GM23338 (cell line): ENCODE data around the gene PRSS27.
"Not testable (repeated sequence)": the region's sequence is repeated elsewhere in the genome, so short reads cannot be mapped to it uniquely, and the experiment has no call there.

Experiments used
- CREB1 ChIP-seq: fragments of 250-450 bp; sonication (Bioruptor Pico); IDR thresholded peaks from 2 replicates; pipeline ENCODE4 v1.5.0; 2020; ENCODE audit warnings: low read depth, mild to moderate bottlenecking, moderate library complexity
- CTCF ChIP-seq, 2 experiments: fragments of 200-600 bp in 1 of 2; sonication (generic) in 1 of 2; conservative IDR thresholded peaks; 2 replicates each; pipeline versions ENCODE4 v1.5.1 to v1.6.1; 2016 to 2017; ENCODE audit warnings: antibody characterized with exemption in 2 of 2, low read depth in 2 of 2, mild to moderate bottlenecking in 2 of 2, moderate library complexity in 1 of 2
- EZH2 ChIP-seq: fragments of 200-600 bp; sonication (generic); IDR thresholded peaks from one replicate; pipeline ENCODE4 v1.8.0; 2017; ENCODE audit warnings: antibody characterized with exemption, mild to moderate bottlenecking, low read depth; ENCODE audit not compliant: unreplicated experiment
- POLR2AphosphoS5 ChIP-seq: IDR thresholded peaks from 2 replicates; pipeline ENCODE4 v1.6.1; 2016; ENCODE audit warnings: antibody characterized with exemption, low read depth
- TF ChIP-seq, protein P1 (sequence below): IDR thresholded peaks from one replicate; pipeline ENCODE4 v1.6.1; 2018; ENCODE audit warnings: antibody characterized with exemption; ENCODE audit not compliant: unreplicated experiment

DNA sequence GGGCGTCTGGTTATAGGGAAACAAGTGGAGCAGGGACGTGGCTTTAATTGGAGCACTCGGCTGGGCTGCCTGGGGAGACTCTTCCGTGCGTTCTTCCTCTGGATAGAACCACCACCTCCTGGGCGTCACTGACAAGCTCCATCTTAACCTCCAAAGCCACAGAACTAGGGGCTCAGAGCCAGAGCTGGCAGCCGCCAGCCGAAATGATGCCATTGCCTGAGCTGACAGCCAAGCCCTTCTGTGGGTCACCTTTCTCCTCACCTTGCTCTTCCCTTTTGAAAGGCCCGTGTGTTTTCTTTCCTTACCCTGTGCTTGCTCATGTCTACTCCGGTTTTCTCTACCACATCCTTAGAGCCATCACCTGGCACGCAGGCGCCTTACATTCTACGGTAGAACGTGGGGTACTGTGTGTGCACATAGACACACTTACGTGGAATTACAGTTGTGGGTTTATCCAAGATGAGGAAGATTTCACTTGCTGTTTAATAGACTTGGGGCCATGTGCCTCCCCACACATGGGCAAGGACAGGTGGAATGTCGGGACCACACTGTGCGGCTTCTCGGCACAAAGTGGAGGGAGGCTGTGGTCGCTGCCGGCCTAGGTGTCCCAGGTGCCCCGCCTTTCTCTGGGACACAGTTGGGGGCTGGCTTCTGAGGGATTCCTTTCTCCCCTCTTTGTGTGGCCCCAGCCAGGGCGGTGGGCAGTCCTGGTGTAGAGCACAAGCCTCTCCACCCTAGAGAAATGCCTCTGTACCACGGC, 41.6 kb downstream of the PRSS27 start:
- not testable (repeated sequence) for TF ChIP-seq CTCF (conservative IDR thresholded peaks at IDR 0.05; ENCODE audit: low read depth in 2 of 2); CREB1 (CRISPR knock-in tag); EZH2; POLR2AphosphoS5
- TF ChIP-seq, protein P1, sequence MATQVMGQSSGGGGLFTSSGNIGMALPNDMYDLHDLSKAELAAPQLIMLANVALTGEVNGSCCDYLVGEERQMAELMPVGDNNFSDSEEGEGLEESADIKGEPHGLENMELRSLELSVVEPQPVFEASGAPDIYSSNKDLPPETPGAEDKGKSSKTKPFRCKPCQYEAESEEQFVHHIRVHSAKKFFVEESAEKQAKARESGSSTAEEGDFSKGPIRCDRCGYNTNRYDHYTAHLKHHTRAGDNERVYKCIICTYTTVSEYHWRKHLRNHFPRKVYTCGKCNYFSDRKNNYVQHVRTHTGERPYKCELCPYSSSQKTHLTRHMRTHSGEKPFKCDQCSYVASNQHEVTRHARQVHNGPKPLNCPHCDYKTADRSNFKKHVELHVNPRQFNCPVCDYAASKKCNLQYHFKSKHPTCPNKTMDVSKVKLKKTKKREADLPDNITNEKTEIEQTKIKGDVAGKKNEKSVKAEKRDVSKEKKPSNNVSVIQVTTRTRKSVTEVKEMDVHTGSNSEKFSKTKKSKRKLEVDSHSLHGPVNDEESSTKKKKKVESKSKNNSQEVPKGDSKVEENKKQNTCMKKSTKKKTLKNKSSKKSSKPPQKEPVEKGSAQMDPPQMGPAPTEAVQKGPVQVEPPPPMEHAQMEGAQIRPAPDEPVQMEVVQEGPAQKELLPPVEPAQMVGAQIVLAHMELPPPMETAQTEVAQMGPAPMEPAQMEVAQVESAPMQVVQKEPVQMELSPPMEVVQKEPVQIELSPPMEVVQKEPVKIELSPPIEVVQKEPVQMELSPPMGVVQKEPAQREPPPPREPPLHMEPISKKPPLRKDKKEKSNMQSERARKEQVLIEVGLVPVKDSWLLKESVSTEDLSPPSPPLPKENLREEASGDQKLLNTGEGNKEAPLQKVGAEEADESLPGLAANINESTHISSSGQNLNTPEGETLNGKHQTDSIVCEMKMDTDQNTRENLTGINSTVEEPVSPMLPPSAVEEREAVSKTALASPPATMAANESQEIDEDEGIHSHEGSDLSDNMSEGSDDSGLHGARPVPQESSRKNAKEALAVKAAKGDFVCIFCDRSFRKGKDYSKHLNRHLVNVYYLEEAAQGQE, result not testable (repeated sequence)
